ENCODE data around the gene MAP3K5.

GRCh38 chr6:136657666-136658065 lies 134.6 kb downstream of the MAP3K5 start:
- no peak for TF ChIP-seq CTCF (conservative IDR thresholded peaks at IDR 0.05 in 1 of 2, IDR thresholded peaks at IDR 0.05 in 1 of 2; ENCODE audit: low read depth in 1 of 2, low read length in 2 of 2)
- no peak for TF ChIP-seq EZH2 (IDR thresholded peaks at IDR 0.05; ENCODE audit: low read length, missing control alignments)
